HG03064 (cell line): ENCODE results near the gene CHORDC1.
A peak's percentile ranks its signal among the peaks of the same experiment; 100 is the strongest.
"Not testable (repeated sequence)": the region's sequence is repeated elsewhere in the genome, so short reads cannot be mapped to it uniquely, and the experiment has no call there.

ENCODE experiments used
- ATAC-seq: cut with Tn5 transposase; IDR thresholded peaks from one replicate; pipeline ENCODE4 v1.9.1; 2021; ENCODE audit warnings: low read depth; ENCODE audit not compliant: unreplicated experiment

The CHORDC1 gene

GRCh38 chr11:90218606-90219005, 4.2 kb downstream of the CHORDC1 start:
- ATAC-seq: no peak

GRCh38 chr11:90216611-90217010, 6.2 kb downstream of the CHORDC1 start:
- no peak for ATAC-seq

GRCh38 chr11:90213322-90213721, 9.5 kb downstream of the CHORDC1 start:
- ATAC-seq: no peak

GRCh38 chr11:90208857-90209256, 14.0 kb downstream of the CHORDC1 start:
- no peak for ATAC-seq

- not testable (repeated sequence) for ATAC-seq
Observed at GRCh38 chr11:90207992-90208391, 14.9 kb downstream of the CHORDC1 start.

GRCh38 chr11:90204832-90205646, 17.8 kb downstream of the CHORDC1 start:
- ATAC-seq: peak; percentile 73

- no peak for ATAC-seq
Observed at GRCh38 chr11:90204407-90204806, 18.4 kb downstream of the CHORDC1 start.

- ATAC-seq: no peak
Observed at GRCh38 chr11:90202342-90202741, 20.5 kb downstream of the CHORDC1 start.

GRCh38 chr11:90197377-90197776, 25.5 kb downstream of the CHORDC1 start:
- ATAC-seq: no peak

- ATAC-seq: no peak
Observed at GRCh38 chr11:90192869-90193582, 29.8 kb downstream of the CHORDC1 start.

GRCh38 chr11:90189011-90189410, 33.8 kb downstream of the CHORDC1 start:
- no peak for ATAC-seq

- no peak for ATAC-seq
Observed at GRCh38 chr11:90187839-90188238, 35.0 kb downstream of the CHORDC1 start.

GRCh38 chr11:90179923-90180322, 42.9 kb downstream of the CHORDC1 start:
- no peak for ATAC-seq

- ATAC-seq: no peak
Observed at GRCh38 chr11:90178751-90179150, 44.1 kb downstream of the CHORDC1 start.

- no peak for ATAC-seq
Observed at GRCh38 chr11:90176069-90176468, 46.8 kb downstream of the CHORDC1 start.

- no peak for ATAC-seq
Observed at GRCh38 chr11:90171359-90171758, 51.5 kb downstream of the CHORDC1 start.

- no peak for ATAC-seq
Observed at GRCh38 chr11:90168571-90168970, 54.3 kb downstream of the CHORDC1 start.

GRCh38 chr11:90167704-90168103, 55.1 kb downstream of the CHORDC1 start:
- not testable (repeated sequence) for ATAC-seq

GRCh38 chr11:90166982-90167573, 55.8 kb downstream of the CHORDC1 start:
- not testable (repeated sequence) for ATAC-seq
